Fibroblast of mammary gland (primary cell): ENCODE measurements around the gene AIG1.

Experiments
- DNase-seq: peaks from one replicate; pipeline ENCODE4 v3.0.0-alpha.2; 2010; ENCODE audit warnings: low read depth
- H3K4me3 ChIP-seq: 2 replicates; pipeline ENCODE4 v1.5.1; 2011; ENCODE audit warnings: low read depth, mild to moderate bottlenecking, low read length, moderate library complexity; ENCODE audit not compliant: control insufficient read depth
- CTCF ChIP-seq: conservative IDR thresholded peaks from 2 replicates; pipeline ENCODE4 v1.5.1; 2011; ENCODE audit warnings: low read depth, low read length, inconsistent platforms; ENCODE audit not compliant: control insufficient read depth, insufficient read depth

AIG1 gene

GRCh38 chr6:143372199-143372882 lies 311.7 kb downstream of the AIG1 start:
- TF ChIP-seq CTCF = no peak
- DNase-seq = no peak
- no peak overlapping the region for H3K4me3 ChIP-seq

GRCh38 chr6:143374014-143374413 lies 313.3 kb downstream of the AIG1 start:
- DNase-seq = no peak
- no peak for TF ChIP-seq CTCF
- no peak overlapping the region for H3K4me3 ChIP-seq

- no peak for DNase-seq
- no peak overlapping the region for H3K4me3 ChIP-seq
- TF ChIP-seq CTCF = no peak
These were observed 314.4 kb downstream of the AIG1 start for GRCh38 chr6:143375022-143375585.

GRCh38 chr6:143376375-143376774 lies 315.7 kb downstream of the AIG1 start:
- H3K4me3 ChIP-seq = no peak overlapping the region
- no peak for TF ChIP-seq CTCF
- DNase-seq = no peak

GRCh38 chr6:143376861-143377260 lies 316.2 kb downstream of the AIG1 start:
- H3K4me3 ChIP-seq = no peak overlapping the region
- no peak for TF ChIP-seq CTCF
- DNase-seq = no peak

GRCh38 chr6:143385636-143386035 lies 324.9 kb downstream of the AIG1 start:
- no peak overlapping the region for H3K4me3 ChIP-seq
- no peak for DNase-seq
- TF ChIP-seq CTCF = no peak
